GM18870 (cell line): ENCODE measurements around the gene CCDC191.

ENCODE experiments used
- ATAC-seq: cut with Tn5 transposase; IDR thresholded peaks from one replicate; pipeline ENCODE4 v1.9.1; 2021; ENCODE audit warnings: moderate library complexity; ENCODE audit not compliant: unreplicated experiment

The CCDC191 gene

GRCh38 chr3:114060906-114061655 lies 4.8 kb upstream of the CCDC191 start:
- ATAC-seq, result no peak

- no peak for ATAC-seq
Measured at GRCh38 chr3:114058646-114059045, 2.3 kb upstream of the CCDC191 start.

- peak; percentile 1 for ATAC-seq
Measured at GRCh38 chr3:114057011-114057347, 653 bp upstream of the CCDC191 start.

- no peak for ATAC-seq
Measured at GRCh38 chr3:114052216-114052615, 4.1 kb downstream of the CCDC191 start.

- no peak for ATAC-seq
Measured at GRCh38 chr3:114043205-114043604, 13.1 kb downstream of the CCDC191 start.

GRCh38 chr3:114035896-114036295 lies 20.4 kb downstream of the CCDC191 start:
- no peak for ATAC-seq

GRCh38 chr3:114034787-114035545 lies 21.4 kb downstream of the CCDC191 start:
- ATAC-seq, result no peak

- no peak for ATAC-seq
Measured at GRCh38 chr3:114034211-114034610, 22.1 kb downstream of the CCDC191 start.

- ATAC-seq, result no peak
Measured at GRCh38 chr3:114033721-114034120, 22.6 kb downstream of the CCDC191 start.

GRCh38 chr3:114026331-114026730 lies 30.0 kb downstream of the CCDC191 start:
- ATAC-seq, result no peak

GRCh38 chr3:114025451-114025850 lies 30.9 kb downstream of the CCDC191 start:
- no peak for ATAC-seq

GRCh38 chr3:114022145-114022802 lies 34.1 kb downstream of the CCDC191 start:
- no peak for ATAC-seq

GRCh38 chr3:114020907-114021306 lies 35.4 kb downstream of the CCDC191 start:
- no peak for ATAC-seq

- ATAC-seq, result no peak
Measured at GRCh38 chr3:114019486-114019885, 36.8 kb downstream of the CCDC191 start.

- ATAC-seq, result no peak
Measured at GRCh38 chr3:114014211-114014610, 42.1 kb downstream of the CCDC191 start.

- ATAC-seq, result no peak
Measured at GRCh38 chr3:114011059-114011797, 45.1 kb downstream of the CCDC191 start.

- peak; percentile 92 for ATAC-seq
Measured at GRCh38 chr3:114005481-114005880, 50.8 kb downstream of the CCDC191 start.

- ATAC-seq, result no peak
Measured at GRCh38 chr3:113985541-113985940, 70.8 kb downstream of the CCDC191 start.

GRCh38 chr3:113983544-113983943 lies 72.8 kb downstream of the CCDC191 start:
- ATAC-seq, result no peak

GRCh38 chr3:113981803-113982202 lies 74.5 kb downstream of the CCDC191 start:
- no peak for ATAC-seq

GRCh38 chr3:113979916-113980315 lies 76.4 kb downstream of the CCDC191 start:
- ATAC-seq, result no peak
